IMR-90 (cell line): ENCODE measurements around the gene CD8B2.
A peak's percentile ranks its signal among the peaks of the same experiment; 100 is the strongest.
"Not testable (repeated sequence)": the region's sequence is repeated elsewhere in the genome, so short reads cannot be mapped to it uniquely, and the experiment has no call there.

Experiments
- BHLHE40 ChIP-seq: fragments of 150-350 bp; IDR thresholded peaks from 2 replicates; pipeline ENCODE4 v1.6.1; 2016; ENCODE audit warnings: mild to moderate bottlenecking, low read depth, low read length
- CEBPB ChIP-seq: IDR thresholded peaks from 2 replicates; pipeline ENCODE4 v1.6.1; 2012; ENCODE audit warnings: low read depth, low read length, improper control_type of control experiment
- CTCF ChIP-seq: conservative IDR thresholded peaks from 2 replicates; pipeline ENCODE4 v1.5.1; 2012; ENCODE audit warnings: mild to moderate bottlenecking, low read depth, low read length, improper control_type of control experiment
- FOS ChIP-seq: fragments of 150-350 bp; IDR thresholded peaks from 2 replicates; pipeline ENCODE4 v1.6.1; 2016; ENCODE audit warnings: low read depth, low read length
- MAFK ChIP-seq: IDR thresholded peaks from 2 replicates; pipeline ENCODE4 v1.6.1; 2012; ENCODE audit warnings: low read depth, low read length, improper control_type of control experiment
- MXI1 ChIP-seq: IDR thresholded peaks from 2 replicates; pipeline ENCODE4 v1.6.1; 2012; ENCODE audit warnings: low read depth, mild to moderate bottlenecking, low read length, moderate library complexity, borderline replicate concordance
- POLR2A ChIP-seq: IDR thresholded peaks from 2 replicates; pipeline ENCODE4 v1.6.1; 2012; ENCODE audit warnings: mild to moderate bottlenecking, low read depth, low read length
- RAD21 ChIP-seq: IDR thresholded peaks from 2 replicates; pipeline ENCODE4 v1.6.1; 2012; ENCODE audit warnings: low read length, improper control_type of control experiment
- RCOR1 ChIP-seq: IDR thresholded peaks from 2 replicates; pipeline ENCODE4 v1.6.1; 2012; ENCODE audit warnings: mild to moderate bottlenecking, low read length, improper control_type of control experiment; ENCODE audit not compliant: insufficient replicate concordance
- RFX5 ChIP-seq: IDR thresholded peaks from 2 replicates; pipeline ENCODE4 v1.8.0; 2012; ENCODE audit warnings: low read depth, mild to moderate bottlenecking, low read length, moderate library complexity
- SMC3 ChIP-seq: fragments of 150-350 bp; IDR thresholded peaks from 2 replicates; pipeline ENCODE4 v1.6.1; 2016; ENCODE audit warnings: low read depth, mild to moderate bottlenecking, antibody characterized with exemption, low read length, moderate library complexity
- USF2 ChIP-seq: fragments of 150-350 bp; IDR thresholded peaks from 2 replicates; pipeline ENCODE4 v1.6.1; 2017; ENCODE audit warnings: mild to moderate bottlenecking, antibody characterized with exemption, low read length, low read depth

DNA sequence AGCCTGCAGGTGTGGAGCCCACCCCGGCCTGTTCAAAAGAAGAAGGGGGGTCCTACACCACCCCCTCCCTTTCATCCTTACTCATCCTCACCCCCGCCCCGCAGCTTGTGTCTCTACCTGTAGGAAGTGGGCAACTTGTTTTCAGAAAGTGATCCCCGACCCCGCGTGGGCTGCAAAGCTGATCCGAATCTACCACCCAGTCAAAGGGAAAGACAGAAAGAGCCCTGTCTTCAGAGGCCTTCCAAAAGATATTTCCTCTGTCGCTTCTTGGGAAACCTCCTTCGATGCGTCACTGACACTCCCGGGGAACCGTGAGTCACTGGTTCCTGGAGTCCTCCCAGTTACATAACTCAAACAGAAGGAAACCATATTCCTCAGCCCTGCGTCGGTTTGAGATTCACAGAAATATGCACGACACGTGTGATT is 24.3 kb downstream of the CD8B2 start:
- TF ChIP-seq CTCF, POLR2A, MXI1, USF2, SMC3, RAD21, FOS, RFX5, MAFK, RCOR1: not testable (repeated sequence)
- 0 out of 2 replicates have a peak, but pooled peaks have one; percentile 1 for TF ChIP-seq CEBPB
- 0 out of 2 replicates have a peak, but pooled peaks have one; percentile 6 for TF ChIP-seq BHLHE40
